ENCODE measurements around the gene FAM174C.
A peak's percentile ranks its signal among the peaks of the same experiment; 100 is the strongest.

GRCh38 chr19:1266916-1267476 lies 8.3 kb upstream of the FAM174C start:
- TF ChIP-seq CTCF (IDR thresholded peaks at IDR 0.05) (peak; percentile 97 to 98), POLR2AphosphoS5 (IDR thresholded peaks at IDR 0.05) (no peak), POLR2A (IDR thresholded peaks at IDR 0.05) (no peak)

All from suprapubic skin (tissue), 4 donors.